HepG2 (cell line): ENCODE measurements around the gene RABGAP1. TPM values are rescaled to one million over a fixed set of nuclear protein-coding genes. Genes with fewer than 3 reads are reported as not detected.

Experiments
- DNMT3B ChIP-seq: conservative IDR thresholded peaks from 2 replicates; pipeline ENCODE4 v1.6.1; 2016; ENCODE audit warnings: missing biosample characterization, control low read depth
- ELK4 ChIP-seq: sonication (generic); formaldehyde crosslinking; IDR thresholded peaks from 2 replicates; pipeline ENCODE4 v1.9.0; 2021; ENCODE audit warnings: missing genetic modification reagents, borderline replicate concordance
- FIP1L1 ChIP-seq: fragments of 200-400 bp; formaldehyde crosslinking; IDR thresholded peaks from 2 replicates; pipeline ENCODE4 v1.6.1; 2018; ENCODE audit warnings: low read depth, mild to moderate bottlenecking, low read length, moderate library complexity, borderline replicate concordance; ENCODE audit not compliant: insufficient read depth
- HNRNPLL ChIP-seq: fragments of 200-400 bp; formaldehyde crosslinking; IDR thresholded peaks from 2 replicates; pipeline ENCODE4 v1.6.1; 2017; ENCODE audit warnings: mild to moderate bottlenecking, low read depth, low read length; ENCODE audit not compliant: poor library complexity, severe bottlenecking
- MTA3 ChIP-seq: sonication (generic); formaldehyde crosslinking; IDR thresholded peaks from 2 replicates; pipeline ENCODE4 v1.4.0; 2020; ENCODE audit warnings: missing genetic modification reagents
- NPAS2 ChIP-seq: sonication (generic); formaldehyde crosslinking; IDR thresholded peaks from 2 replicates; pipeline ENCODE4 v1.8.0; 2022; ENCODE audit warnings: mild to moderate bottlenecking, missing genetic modification reagents, borderline replicate concordance
- PHF8 ChIP-seq: sonication (generic); formaldehyde crosslinking; IDR thresholded peaks from 2 replicates; pipeline ENCODE4 v1.5.0; 2020; ENCODE audit warnings: missing genetic modification reagents
- SNRNP70 ChIP-seq: fragments of 200-400 bp; formaldehyde crosslinking; IDR thresholded peaks from 2 replicates; pipeline ENCODE4 v1.6.1; 2017; ENCODE audit warnings: mild to moderate bottlenecking, low read depth, low read length, moderate library complexity
- STAG1 ChIP-seq: sonication (generic); formaldehyde crosslinking; IDR thresholded peaks from 2 replicates; pipeline ENCODE4 v1.4.0; 2020; ENCODE audit warnings: missing genetic modification reagents
- SUZ12 ChIP-seq: fragments of 150-350 bp; IDR thresholded peaks from 2 replicates; pipeline ENCODE4 v1.6.1; 2014; ENCODE audit warnings: low read depth, low read length
- ZFAT ChIP-seq: sonication (generic); formaldehyde crosslinking; conservative IDR thresholded peaks from 2 replicates; pipeline ENCODE4 v1.8.1; 2023; ENCODE audit warnings: missing genetic modification reagents, inconsistent platforms
- ZMAT5 ChIP-seq: sonication (generic); formaldehyde crosslinking; IDR thresholded peaks from 2 replicates; pipeline ENCODE4 v1.5.0; 2020; ENCODE audit warnings: mild to moderate bottlenecking, low read depth, missing genetic modification reagents, borderline replicate concordance
- ZNF280D ChIP-seq: sonication (generic); formaldehyde crosslinking; IDR thresholded peaks from 2 replicates; pipeline ENCODE4 v1.5.1; 2020; ENCODE audit warnings: mild to moderate bottlenecking, missing genetic modification reagents
- ZNF496 ChIP-seq: sonication (generic); formaldehyde crosslinking; IDR thresholded peaks from 2 replicates; pipeline ENCODE4 v1.8.1; 2023; ENCODE audit warnings: mild to moderate bottlenecking, moderate library complexity, missing genetic modification reagents; ENCODE audit not compliant: insufficient replicate concordance
- ZNF552 ChIP-seq: sonication (generic); formaldehyde crosslinking; IDR thresholded peaks from 2 replicates; pipeline ENCODE4 v1.9.0; 2022; ENCODE audit warnings: missing genetic modification reagents, mild to moderate bottlenecking, borderline replicate concordance
- ZNF556 ChIP-seq: sonication (generic); formaldehyde crosslinking; IDR thresholded peaks from 2 replicates; pipeline ENCODE4 v1.4.0; 2020; ENCODE audit warnings: mild to moderate bottlenecking, missing genetic modification reagents, borderline replicate concordance
- ZNF709 ChIP-seq: sonication (generic); formaldehyde crosslinking; IDR thresholded peaks from 2 replicates; pipeline ENCODE4 v1.5.0; 2020; ENCODE audit warnings: mild to moderate bottlenecking, missing genetic modification reagents
- ZNF75D ChIP-seq: sonication (generic); formaldehyde crosslinking; IDR thresholded peaks from 2 replicates; pipeline ENCODE4 v1.8.1; 2023; ENCODE audit warnings: missing genetic modification reagents, mild to moderate bottlenecking, borderline replicate concordance
- ZNF777 ChIP-seq: sonication (generic); formaldehyde crosslinking; IDR thresholded peaks from 2 replicates; pipeline ENCODE4 v1.4.0; 2020; ENCODE audit warnings: missing genetic modification reagents
- ZSCAN21 ChIP-seq: sonication (generic); formaldehyde crosslinking; IDR thresholded peaks from 2 replicates; pipeline ENCODE4 v1.8.0; 2022; ENCODE audit warnings: mild to moderate bottlenecking, missing genetic modification reagents, moderate library complexity, borderline replicate concordance
- polyA plus RNA-seq, 8 experiments: library from polyadenylated mRNA; depleted of rRNA in 3 of 8; stranded (reverse) in 7 of 8; unstranded in 1 of 8; fragments of >200 nt; fragmentation: Illumina TruSeq in 4 of 8; extraction: Trizol in 4 of 8; gene quantifications; 2 replicates each; pipeline versions ENCODE4 v1.2.1 to v1.2.3, GENCODE V29; 2011 to 2016; ENCODE audit warnings: low read depth in 4 of 8, missing spikeins in 1 of 8, mixed read lengths in 1 of 8; ENCODE audit not compliant: insufficient read depth in 1 of 8
- total RNA-seq, 5 experiments: library from RNA; depleted of rRNA; stranded (reverse); fragments of >200 nt; fragmentation: Illumina TruSeq; extraction: Trizol; gene quantifications; 2 replicates each; pipeline ENCODE4 v1.2.3, GENCODE V29; 2016; ENCODE audit warnings: low read depth in 1 of 5
- TF ChIP-seq, protein P1 (sequence below): sonication (generic); formaldehyde crosslinking; IDR thresholded peaks from 2 replicates; pipeline ENCODE4 v1.5.1; 2020; ENCODE audit warnings: missing genetic modification reagents, mild to moderate bottlenecking, borderline replicate concordance
- TF ChIP-seq, protein P2 (sequence below): IDR thresholded peaks from 2 replicates; pipeline ENCODE4 v1.6.1; 2016; ENCODE audit warnings: missing compliant biosample characterization, missing genetic modification reagents, borderline replicate concordance

The RABGAP1 gene
- total and polyA plus RNA-seq, 2 of the 13 experiments (the other 11 are each of a cell fraction or from before 2014, with no cell fraction given), result 19.1 to 19.3 TPM

GRCh38 chr9:122912964-122913673 is 27.7 kb upstream of the RABGAP1 start, which contains the start of gene ZBTB6 (continued):
- TF ChIP-seq ZNF777 (CRISPR knock-in tag), result no peak
- no peak for TF ChIP-seq ZNF709 (CRISPR knock-in tag)
- TF ChIP-seq DNMT3B (CRISPR knock-in tag), result no peak
- no peak for TF ChIP-seq ZNF280D (CRISPR knock-in tag)
- no peak for TF ChIP-seq ZNF496 (CRISPR knock-in tag)
- TF ChIP-seq STAG1 (CRISPR knock-in tag), result peak; percentile 39; the same call in 1 of the 2 replicates
- no peak for TF ChIP-seq ZNF552
- TF ChIP-seq, protein P1, sequence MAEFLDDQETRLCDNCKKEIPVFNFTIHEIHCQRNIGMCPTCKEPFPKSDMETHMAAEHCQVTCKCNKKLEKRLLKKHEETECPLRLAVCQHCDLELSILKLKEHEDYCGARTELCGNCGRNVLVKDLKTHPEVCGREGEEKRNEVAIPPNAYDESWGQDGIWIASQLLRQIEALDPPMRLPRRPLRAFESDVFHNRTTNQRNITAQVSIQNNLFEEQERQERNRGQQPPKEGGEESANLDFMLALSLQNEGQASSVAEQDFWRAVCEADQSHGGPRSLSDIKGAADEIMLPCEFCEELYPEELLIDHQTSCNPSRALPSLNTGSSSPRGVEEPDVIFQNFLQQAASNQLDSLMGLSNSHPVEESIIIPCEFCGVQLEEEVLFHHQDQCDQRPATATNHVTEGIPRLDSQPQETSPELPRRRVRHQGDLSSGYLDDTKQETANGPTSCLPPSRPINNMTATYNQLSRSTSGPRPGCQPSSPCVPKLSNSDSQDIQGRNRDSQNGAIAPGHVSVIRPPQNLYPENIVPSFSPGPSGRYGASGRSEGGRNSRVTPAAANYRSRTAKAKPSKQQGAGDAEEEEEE (CRISPR knock-in tag), result no peak
- no peak for TF ChIP-seq ZMAT5 (CRISPR knock-in tag)
- no peak for TF ChIP-seq ZFAT (CRISPR knock-in tag)
- no peak for TF ChIP-seq ZSCAN21 (CRISPR knock-in tag)
- TF ChIP-seq PHF8 (CRISPR knock-in tag), result peak; percentile 94
- no peak for TF ChIP-seq ZNF75D (CRISPR knock-in tag)
- TF ChIP-seq ZNF556, result 0 out of 2 replicates have a peak, but pooled peaks have one; percentile 55
- no peak for TF ChIP-seq MTA3 (CRISPR knock-in tag)
- TF ChIP-seq FIP1L1, result no peak
- no peak for TF ChIP-seq HNRNPLL
- no peak for TF ChIP-seq SUZ12
- no peak for TF ChIP-seq NPAS2 (CRISPR knock-in tag)
- TF ChIP-seq ELK4 (CRISPR knock-in tag), result no peak
- TF ChIP-seq, protein P2, sequence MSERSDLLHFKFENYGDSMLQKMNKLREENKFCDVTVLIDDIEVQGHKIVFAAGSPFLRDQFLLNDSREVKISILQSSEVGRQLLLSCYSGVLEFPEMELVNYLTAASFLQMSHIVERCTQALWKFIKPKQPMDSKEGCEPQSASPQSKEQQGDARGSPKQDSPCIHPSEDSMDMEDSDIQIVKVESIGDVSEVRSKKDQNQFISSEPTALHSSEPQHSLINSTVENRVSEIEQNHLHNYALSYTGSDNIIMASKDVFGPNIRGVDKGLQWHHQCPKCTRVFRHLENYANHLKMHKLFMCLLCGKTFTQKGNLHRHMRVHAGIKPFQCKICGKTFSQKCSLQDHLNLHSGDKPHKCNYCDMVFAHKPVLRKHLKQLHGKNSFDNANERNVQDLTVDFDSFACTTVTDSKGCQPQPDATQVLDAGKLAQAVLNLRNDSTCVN, result peak; percentile 58; the same call in 1 of the 2 replicates
- no peak for TF ChIP-seq SNRNP70
